Right atrium auricular region (tissue), 2 donors: ENCODE results near the gene SMTNL1. TPM values are rescaled to one million over a fixed set of nuclear protein-coding genes. Genes with fewer than 3 reads are reported as not detected.

ENCODE experiments used
- DNase-seq: peaks from one replicate; pipeline ENCODE4 v3.0.0-alpha.2; 2019; ENCODE audit warnings: low spot score
- H3K27ac ChIP-seq, 2 donors: fragments of 200-600 bp; sonication (generic); 1 replicate in 1 of 2; 2 replicates in 1 of 2; pipeline ENCODE4 v1.5.1; 2016 to 2019
- H3K27me3 ChIP-seq, 2 donors: fragments of 200-600 bp; sonication (generic); one replicate each; pipeline versions ENCODE4 v1.5.1 to v1.6.0; 2017 to 2019
- H3K36me3 ChIP-seq: fragments of 200-600 bp; sonication (generic); one replicate; pipeline ENCODE4 v1.5.1; 2016
- H3K4me1 ChIP-seq, 2 donors: fragments of 200-600 bp; sonication (generic); one replicate each; pipeline versions ENCODE4 v1.5.1 to v1.6.0; 2017 to 2019
- H3K4me3 ChIP-seq, 2 donors: fragments of 200-600 bp; sonication (generic); 1 replicate in 1 of 2; 2 replicates in 1 of 2; pipeline ENCODE4 v1.5.1; 2017 to 2019; ENCODE audit warnings: mild to moderate bottlenecking in 1 of 2, moderate library complexity in 1 of 2
- H3K9me3 ChIP-seq, 2 donors: fragments of 200-600 bp; sonication (generic); one replicate each; pipeline ENCODE4 v1.5.1; 2019
- CTCF ChIP-seq, 2 donors: fragments of 200-600 bp; sonication (generic); IDR thresholded peaks; one replicate each; pipeline ENCODE4 v1.5.1; 2019; ENCODE audit warnings: antibody characterized with exemption in 2 of 2
- total RNA-seq, 2 donors: library from RNA; depleted of rRNA; stranded (reverse); fragments of >200 nt; gene quantifications; one replicate each; pipeline ENCODE4 v1.1.0, GENCODE V29; 2016

SMTNL1 gene
- total RNA-seq, 2 donors from 2014 or later, result not detected

GRCh38 chr11:57521116-57521515 is 16.3 kb upstream of the SMTNL1 start:
- Histone ChIP-seq H3K4me3 (no peak overlapping the region), H3K36me3 (no peaks in the 10 kb centered on the region), H3K27ac (no peak overlapping the region), H3K4me1 (peaks cover 0 to 1% of the 10 kb centered on the region in 2 donors), H3K9me3 (no peaks in the 10 kb centered on the region), H3K27me3 (no peaks in the 10 kb centered on the region)
- TF ChIP-seq CTCF (IDR thresholded peaks at IDR 0.05), result no peak
- no peak for DNase-seq

GRCh38 chr11:57523419-57523818 is 14.0 kb upstream of the SMTNL1 start:
- Histone ChIP-seq H3K4me1 (no peaks in the 10 kb centered on the region), H3K27ac (no peak overlapping the region), H3K9me3 (no peaks in the 10 kb centered on the region), H3K4me3 (no peak overlapping the region), H3K27me3 (no peaks in the 10 kb centered on the region), H3K36me3 (peaks cover 4% of the 10 kb centered on the region)
- no peak for TF ChIP-seq CTCF (IDR thresholded peaks at IDR 0.05)
- no peak for DNase-seq

GRCh38 chr11:57527056-57527631 is 10.3 kb upstream of the SMTNL1 start:
- H3K9me3 ChIP-seq, result no peaks in the 10 kb centered on the region
- no peak overlapping the region for H3K27ac ChIP-seq
- peak; percentile 85 to 94 for TF ChIP-seq CTCF (IDR thresholded peaks at IDR 0.05)
- H3K36me3 ChIP-seq, result peaks cover 11% of the 10 kb centered on the region
- no peak overlapping the region for H3K4me3 ChIP-seq
- peak; percentile 77 for DNase-seq
- H3K4me1 ChIP-seq, result peaks cover 0 to 13% of the 10 kb centered on the region in 2 donors
- H3K27me3 ChIP-seq, result no peaks in the 10 kb centered on the region

- H3K4me3 ChIP-seq, result no peak overlapping the region
- H3K4me1 ChIP-seq, result peaks cover 0 to 13% of the 10 kb centered on the region in 2 donors
- no peaks in the 10 kb centered on the region for H3K27me3 ChIP-seq
- peaks cover 11% of the 10 kb centered on the region for H3K36me3 ChIP-seq
- no peak overlapping the region for H3K27ac ChIP-seq
- DNase-seq, result no peak
- TF ChIP-seq CTCF (IDR thresholded peaks at IDR 0.05), result no peak
- no peaks in the 10 kb centered on the region for H3K9me3 ChIP-seq
Observed at GRCh38 chr11:57529012-57529411, 8.4 kb upstream of the SMTNL1 start.

GRCh38 chr11:57530215-57530595 is 7.2 kb upstream of the SMTNL1 start:
- Histone ChIP-seq H3K36me3 (peaks cover 11% of the 10 kb centered on the region), H3K27ac (peak overlapping the region; percentile 55 to 73), H3K4me1 (peaks cover 0 to 13% of the 10 kb centered on the region in 2 donors), H3K4me3 (peak overlapping the region; percentile 74 to 75), H3K27me3 (no peaks in the 10 kb centered on the region), H3K9me3 (no peaks in the 10 kb centered on the region)
- DNase-seq, result no peak
- TF ChIP-seq CTCF (IDR thresholded peaks at IDR 0.05), result no peak
